Liver (tissue), 3 donors: ENCODE measurements around the gene PGD.

Experiments used
- CTCF ChIP-seq: fragments of 150-350 bp; IDR thresholded peaks from 2 replicates; pipeline ENCODE4 v1.5.1; 2017; ENCODE audit warnings: improper control_type of control experiment, low read depth, low read length; ENCODE audit not compliant: missing input control
- MAX ChIP-seq: IDR thresholded peaks from 2 replicates; pipeline ENCODE4 v1.6.1; 2016; ENCODE audit warnings: antibody characterized with exemption
- RAD21 ChIP-seq, 2 donors: IDR thresholded peaks; 2 replicates each; pipeline ENCODE4 v1.6.1; 2016; ENCODE audit warnings: antibody characterized with exemption in 2 of 2, mild to moderate bottlenecking in 2 of 2
- REST ChIP-seq: IDR thresholded peaks from 2 replicates; pipeline ENCODE4 v1.6.1; 2016; ENCODE audit warnings: antibody characterized with exemption, mild to moderate bottlenecking
- YY1 ChIP-seq: IDR thresholded peaks from 2 replicates; pipeline ENCODE4 v1.6.1; 2016; ENCODE audit warnings: antibody characterized with exemption, mild to moderate bottlenecking
- TF ChIP-seq, protein P1 (sequence below): IDR thresholded peaks from 2 replicates; pipeline ENCODE4 v1.6.1; 2016; ENCODE audit warnings: antibody characterized with exemption
- donor health status: healthy.
- donor health status: healthy.

- no peak for TF ChIP-seq CTCF
- no peak for TF ChIP-seq MAX
- no peak for TF ChIP-seq REST
- TF ChIP-seq RAD21 (IDR thresholded peaks at IDR 0.05) = no peak
- no peak for TF ChIP-seq YY1
- TF ChIP-seq, protein P1, sequence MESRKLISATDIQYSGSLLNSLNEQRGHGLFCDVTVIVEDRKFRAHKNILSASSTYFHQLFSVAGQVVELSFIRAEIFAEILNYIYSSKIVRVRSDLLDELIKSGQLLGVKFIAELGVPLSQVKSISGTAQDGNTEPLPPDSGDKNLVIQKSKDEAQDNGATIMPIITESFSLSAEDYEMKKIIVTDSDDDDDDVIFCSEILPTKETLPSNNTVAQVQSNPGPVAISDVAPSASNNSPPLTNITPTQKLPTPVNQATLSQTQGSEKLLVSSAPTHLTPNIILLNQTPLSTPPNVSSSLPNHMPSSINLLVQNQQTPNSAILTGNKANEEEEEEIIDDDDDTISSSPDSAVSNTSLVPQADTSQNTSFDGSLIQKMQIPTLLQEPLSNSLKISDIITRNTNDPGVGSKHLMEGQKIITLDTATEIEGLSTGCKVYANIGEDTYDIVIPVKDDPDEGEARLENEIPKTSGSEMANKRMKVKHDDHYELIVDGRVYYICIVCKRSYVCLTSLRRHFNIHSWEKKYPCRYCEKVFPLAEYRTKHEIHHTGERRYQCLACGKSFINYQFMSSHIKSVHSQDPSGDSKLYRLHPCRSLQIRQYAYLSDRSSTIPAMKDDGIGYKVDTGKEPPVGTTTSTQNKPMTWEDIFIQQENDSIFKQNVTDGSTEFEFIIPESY = no peak
Measured at GRCh38 chr1:10419351-10419750, 20.5 kb downstream of the PGD start.
